SK-N-SH (cell line): ENCODE results near the gene ZNF541. TPM values are rescaled to one million over a fixed set of nuclear protein-coding genes. Genes with fewer than 3 reads are reported as not detected.

ENCODE experiments used
- CTCF ChIA-PET: fragments of 300-600, 350-600 bp; formaldehyde crosslinking; extraction: SDS; loops from one replicate; lab custom pipeline; 2021; lab: Yijun Ruan, JAX
- POLR2A ChIA-PET: fragments of 350-600 bp; sonication (Branson Sonifier 250); formaldehyde crosslinking; extraction: SDS; loops from one replicate; lab custom pipeline; 2020; ENCODE audit warnings: antibody characterized with exemption, inconsistent platforms; lab: Yijun Ruan, JAX
- DNase-seq: peaks from one replicate; pipeline ENCODE4 v3.0.0; 2012
- H2AFZ ChIP-seq: fragments of 200-600 bp; sonication (generic); 2 replicates; pipeline ENCODE4 v1.8.1; 2016; ENCODE audit warnings: antibody characterized with exemption, mild to moderate bottlenecking, low read depth
- H3F3A ChIP-seq: fragments of 200-600 bp; sonication (generic); replicated peaks from 2 replicates; pipeline ENCODE3; 2016; ENCODE audit warnings: antibody characterized with exemption, mild to moderate bottlenecking; ENCODE audit not compliant: insufficient read depth
- H3K27ac ChIP-seq, 2 experiments: fragments of 200-500 bp in 1 of 2; fragments of 200-600 bp in 1 of 2; sonication (Bioruptor generic) in 1 of 2; sonication (generic), shearing (Covaris generic) in 1 of 2; 2 replicates each; pipeline versions ENCODE4 v1.5.1 to v1.6.1; 2014 to 2016; ENCODE audit warnings: low read depth in 2 of 2, inconsistent platforms in 1 of 2, low read length in 1 of 2, mild to moderate bottlenecking in 1 of 2, mixed read lengths in 1 of 2
- H3K27me3 ChIP-seq: fragments of 200-600 bp; sonication (generic), shearing (Covaris generic); 2 replicates; pipeline ENCODE4 v1.6.1; 2016; ENCODE audit warnings: mixed run types; ENCODE audit not compliant: insufficient read depth
- H3K36me3 ChIP-seq, 2 experiments: fragments of 200-500 bp in 1 of 2; fragments of 200-600 bp in 1 of 2; sonication (Bioruptor generic) in 1 of 2; sonication (generic) in 1 of 2; replicated peaks in 1 of 2; 2 replicates each; pipeline versions ENCODE3 to v1.5.1; 2014 to 2016; ENCODE audit warnings: low read length in 1 of 2, mild to moderate bottlenecking in 1 of 2; ENCODE audit not compliant: insufficient read depth in 2 of 2, control insufficient read depth in 1 of 2
- H3K4me1 ChIP-seq, 2 experiments: fragments of 200-500 bp in 1 of 2; fragments of 200-600 bp in 1 of 2; sonication (Bioruptor generic) in 1 of 2; sonication (generic), shearing (Covaris generic) in 1 of 2; 2 replicates each; pipeline versions ENCODE4 v1.5.1 to v1.6.1; 2014 to 2016; ENCODE audit warnings: low read depth in 1 of 2, low read length in 1 of 2, mixed run types in 1 of 2; ENCODE audit not compliant: insufficient read depth in 2 of 2, control insufficient read depth in 1 of 2
- H3K4me2 ChIP-seq: fragments of 200-600 bp; sonication (generic), shearing (Covaris generic); 2 replicates; pipeline ENCODE4 v1.6.1; 2017; ENCODE audit warnings: mixed run types
- H3K4me3 ChIP-seq, 2 experiments: fragments of 200-500 bp in 1 of 2; fragments of 200-600 bp in 1 of 2; sonication (Bioruptor generic) in 1 of 2; sonication (generic), shearing (Covaris generic) in 1 of 2; 2 replicates each; pipeline versions ENCODE4 v1.5.1 to v1.8.1; 2014 to 2016; ENCODE audit warnings: low read depth in 2 of 2, inconsistent platforms in 1 of 2, low read length in 1 of 2, mild to moderate bottlenecking in 1 of 2, mixed read lengths in 1 of 2, moderate library complexity in 1 of 2
- H3K79me2 ChIP-seq: fragments of 200-600 bp; sonication (generic); 2 replicates; pipeline ENCODE4 v1.8.1; 2017; ENCODE audit warnings: mild to moderate bottlenecking; ENCODE audit not compliant: insufficient read depth
- H3K9ac ChIP-seq: fragments of 200-600 bp; sonication (generic); 2 replicates; pipeline ENCODE4 v1.6.1; 2017; ENCODE audit warnings: mixed run types
- H3K9me2 ChIP-seq: fragments of 200-600 bp; sonication (generic); 2 replicates; pipeline ENCODE4 v1.6.1; 2017; ENCODE audit warnings: mixed run types
- H3K9me3 ChIP-seq: fragments of 200-600 bp; sonication (generic); 2 replicates; pipeline ENCODE4 v1.6.1; 2017; ENCODE audit warnings: mixed run types, mild to moderate bottlenecking, moderate library complexity
- H4K20me1 ChIP-seq: fragments of 200-600 bp; sonication (generic); 2 replicates; pipeline ENCODE4 v1.6.1; 2017; ENCODE audit warnings: mild to moderate bottlenecking, mixed run types; ENCODE audit not compliant: insufficient read depth
- CHD2 ChIP-seq: fragments of 150-350 bp; IDR thresholded peaks from 2 replicates; pipeline ENCODE4 v1.6.1; 2018; ENCODE audit warnings: low read length; ENCODE audit not compliant: partially characterized antibody
- CTCF ChIP-seq: fragments of 200-600 bp; sonication (generic); IDR thresholded peaks from 2 replicates; pipeline ENCODE4 v1.6.1; 2017; ENCODE audit warnings: antibody characterized with exemption, mild to moderate bottlenecking, moderate library complexity
- EP300 ChIP-seq, 2 experiments: IDR thresholded peaks; 2 replicates each; pipeline versions ENCODE4 v1.4.0 to v1.6.1; 2012; ENCODE audit warnings: borderline replicate concordance in 1 of 2, low read depth in 1 of 2, low read length in 1 of 2
- EZH2phosphoT487 ChIP-seq: fragments of 200-600 bp; sonication (generic); IDR thresholded peaks from 2 replicates; pipeline ENCODE4 v1.6.1; 2017; ENCODE audit warnings: low read depth, mixed run types, mild to moderate bottlenecking, antibody characterized with exemption, moderate library complexity, borderline replicate concordance
- FOSL2 ChIP-seq: IDR thresholded peaks from 2 replicates; pipeline ENCODE4 v1.4.0; 2012; ENCODE audit warnings: low read depth, mild to moderate bottlenecking, moderate library complexity, borderline replicate concordance
- GABPA ChIP-seq: IDR thresholded peaks from 2 replicates; pipeline ENCODE4 v1.4.0; 2012; ENCODE audit warnings: low read depth, mild to moderate bottlenecking
- GATA2 ChIP-seq: sonication (generic); formaldehyde crosslinking; IDR thresholded peaks from 2 replicates; pipeline ENCODE4 v1.5.0; 2020; ENCODE audit warnings: mild to moderate bottlenecking, missing genetic modification reagents
- IRF3 ChIP-seq: fragments of 150-350 bp; IDR thresholded peaks from 2 replicates; pipeline ENCODE4 v1.6.1; 2016; ENCODE audit warnings: mild to moderate bottlenecking, low read depth, low read length
- JUND ChIP-seq: IDR thresholded peaks from 2 replicates; pipeline ENCODE4 v1.4.0; 2012
- MXI1 ChIP-seq: IDR thresholded peaks from 2 replicates; pipeline ENCODE4 v1.6.1; 2012; ENCODE audit warnings: mild to moderate bottlenecking, low read depth, low read length, improper control_type of control experiment
- NRF1 ChIP-seq: IDR thresholded peaks from 2 replicates; pipeline ENCODE4 v1.6.1; 2012; ENCODE audit warnings: low read depth, mild to moderate bottlenecking, low read length
- POLR2AphosphoS5 ChIP-seq: IDR thresholded peaks from 2 replicates; pipeline ENCODE4 v1.6.1; 2012; ENCODE audit warnings: low read depth, low read length
- RAD21 ChIP-seq: IDR thresholded peaks from 2 replicates; pipeline ENCODE4 v1.6.1; 2012; ENCODE audit warnings: mild to moderate bottlenecking, low read length
- RCOR1 ChIP-seq: fragments of 150-350 bp; IDR thresholded peaks from 2 replicates; pipeline ENCODE4 v1.6.1; 2017; ENCODE audit warnings: antibody characterized with exemption, low read length
- REST ChIP-seq: IDR thresholded peaks from 2 replicates; pipeline ENCODE4 v1.6.1; 2012; ENCODE audit warnings: mild to moderate bottlenecking, low read depth, low read length, moderate library complexity
- RXRA ChIP-seq: IDR thresholded peaks from 2 replicates; pipeline ENCODE4 v1.4.0; 2012; ENCODE audit warnings: low read depth, mild to moderate bottlenecking, borderline replicate concordance
- SMC3 ChIP-seq: IDR thresholded peaks from 2 replicates; pipeline ENCODE4 v1.6.1; 2012; ENCODE audit warnings: low read depth, low read length, improper control_type of control experiment
- TCF12 ChIP-seq: IDR thresholded peaks from 2 replicates; pipeline ENCODE4 v1.4.0; 2012
- TEAD4 ChIP-seq: IDR thresholded peaks from 2 replicates; pipeline ENCODE4 v1.4.0; 2012; ENCODE audit warnings: mild to moderate bottlenecking, borderline replicate concordance; ENCODE audit not compliant: insufficient read depth
- WGBS: methylation state at CpG from one replicate; pipeline ENCODE4 v1.1.6; 2017; ENCODE audit warnings: low lambda C conversion rate; 5-methylcytosine and 5-hydroxymethylcytosine counted together
- polyA plus RNA-seq, 3 experiments: library from polyadenylated mRNA; depleted of rRNA; stranded (reverse); fragments of >200 nt; gene quantifications; 2 replicates each; pipeline ENCODE4 v1.2.3, GENCODE V29; 2012

Gene ZNF541
- polyA plus RNA-seq, 1 of the 3 experiments (the other 2 are of a cell fraction), result 0.08 TPM

- H3K4me1 ChIP-seq, result peaks cover 1% of the 10 kb centered on the region in 2 experiments; a peak in 2 of 4 replicates
- TF ChIP-seq IRF3 (no peak), RAD21 (no peak), FOSL2 (no peak), CHD2 (no peak), GATA2 (no peak), RCOR1 (no peak), GABPA (no peak), TEAD4 (no peak), POLR2AphosphoS5 (no peak), EZH2phosphoT487 (no peak), TCF12 (no peak), NRF1 (no peak), EP300 (IDR thresholded peaks at IDR 0.05; ENCODE audit: borderline replicate concordance in 1 of 2, low read depth in 1 of 2, low read length in 1 of 2) (no peak), REST (no peak), MXI1 (no peak), SMC3 (no peak), CTCF (no peak), JUND (no peak), RXRA (no peak)
- TF ChIP-seq, all 33 proteins: peak for 0
- H3K36me3 ChIP-seq, result peaks cover 4% of the 10 kb centered on the region in 2 experiments
- peaks cover 83% of the 10 kb centered on the region for H4K20me1 ChIP-seq
- no peaks in the 10 kb centered on the region for H3K9me2 ChIP-seq
- no peak for DNase-seq
- no peak overlapping the region for H3K4me3 ChIP-seq
- WGBS, result 80% methylated on average over 9 of the region's 14 CpGs
- peaks cover 2% of the 10 kb centered on the region for H3F3A ChIP-seq
- ChIA-PET POLR2A (no interaction called here), CTCF (interaction anchor here (0.6 kb wide), 1 partner anchor 50 kb away, joined by 3 read pairs; no protein-coding TSS in a partner anchor)
- H3K27me3 ChIP-seq, result no peaks in the 10 kb centered on the region
- H3K9me3 ChIP-seq, result no peaks in the 10 kb centered on the region
- H3K9ac ChIP-seq, result no peak overlapping the region
- peaks cover 99% of the 10 kb centered on the region for H3K79me2 ChIP-seq
- H3K4me2 ChIP-seq, result no peak overlapping the region
- no peak overlapping the region for H2AFZ ChIP-seq
- no peak overlapping the region for H3K27ac ChIP-seq
Measured at GRCh38 chr19:47618771-47619170, 45.8 kb upstream of the ZNF541 start.
